NCI-H146 (cell line): ENCODE data around the gene DLG2.
A peak's percentile ranks its signal among the peaks of the same experiment; 100 is the strongest.
"Not testable (repeated sequence)": the region's sequence is repeated elsewhere in the genome, so short reads cannot be mapped to it uniquely, and the experiment has no call there.

Experiments used
- DNase-seq: peaks from one replicate; lab custom pipeline; 2025; lab: John Stamatoyannopoulos, UW

The DLG2 gene

DNA sequence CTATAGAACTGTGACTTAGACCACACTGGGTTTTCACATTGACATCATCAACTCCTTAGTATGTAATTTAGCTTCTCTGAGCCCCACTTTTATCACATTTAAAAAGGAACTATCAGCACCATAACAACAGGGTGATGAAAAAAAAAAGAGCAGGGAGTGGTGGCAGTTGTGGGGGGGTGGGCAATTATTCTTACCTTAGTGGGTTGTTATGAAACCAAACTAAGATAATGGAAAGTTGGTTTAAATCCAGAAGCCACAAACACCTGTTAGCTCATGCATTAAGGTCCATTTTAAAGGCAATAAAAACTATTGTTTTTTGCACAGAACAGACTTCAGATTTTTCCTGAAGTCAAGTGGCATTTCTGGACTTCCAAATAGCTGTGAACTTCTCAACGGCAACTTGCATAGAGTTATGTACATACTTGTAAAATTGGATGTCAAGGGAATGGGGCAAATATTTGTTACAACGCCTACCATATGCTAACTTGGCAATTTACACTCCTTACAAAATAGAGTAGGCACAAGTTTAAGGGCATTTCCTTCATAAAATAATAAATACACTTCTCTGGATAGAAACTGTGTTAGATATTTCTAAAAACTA lies 793.6 kb downstream of the DLG2 start:
- DNase-seq = no peak

DNA sequence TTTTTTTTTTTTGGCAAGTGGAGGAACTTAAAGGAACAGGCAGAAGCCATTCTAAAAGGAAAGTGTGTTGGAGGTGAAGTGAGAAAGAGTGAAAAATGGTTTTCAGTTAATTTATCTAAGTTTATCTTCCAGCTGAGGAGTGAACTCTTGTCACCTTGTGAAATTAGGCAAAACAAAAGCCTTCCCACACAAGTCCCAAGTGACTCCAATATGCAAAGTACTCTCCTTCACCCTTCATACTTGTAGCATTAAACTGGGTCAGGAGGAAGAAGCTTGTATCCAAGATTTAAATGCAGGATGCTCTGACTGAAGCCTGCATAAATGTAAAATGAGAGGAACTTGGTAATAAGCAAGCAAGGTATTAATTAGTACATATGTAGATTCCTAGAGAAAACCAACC lies 796.8 kb downstream of the DLG2 start:
- DNase-seq = no peak

DNA sequence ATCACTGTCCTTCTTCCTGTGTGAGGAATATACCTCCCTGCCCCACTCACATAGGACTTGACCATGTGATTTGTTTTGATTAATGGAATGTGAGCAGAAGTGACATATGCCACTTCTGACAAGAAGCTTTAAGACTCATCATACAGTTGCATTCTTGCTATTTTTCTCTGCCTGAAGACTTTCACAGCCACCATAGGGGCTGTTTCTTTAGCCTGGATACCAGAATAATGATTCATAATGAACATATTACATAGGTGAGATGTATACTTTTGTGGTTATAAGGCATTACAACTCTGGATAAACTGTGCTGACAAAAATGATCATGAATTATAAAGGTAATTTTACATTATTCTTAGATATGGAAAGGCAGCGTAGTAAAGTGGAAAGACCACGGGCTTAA lies 798.0 kb downstream of the DLG2 start:
- no peak for DNase-seq

DNA sequence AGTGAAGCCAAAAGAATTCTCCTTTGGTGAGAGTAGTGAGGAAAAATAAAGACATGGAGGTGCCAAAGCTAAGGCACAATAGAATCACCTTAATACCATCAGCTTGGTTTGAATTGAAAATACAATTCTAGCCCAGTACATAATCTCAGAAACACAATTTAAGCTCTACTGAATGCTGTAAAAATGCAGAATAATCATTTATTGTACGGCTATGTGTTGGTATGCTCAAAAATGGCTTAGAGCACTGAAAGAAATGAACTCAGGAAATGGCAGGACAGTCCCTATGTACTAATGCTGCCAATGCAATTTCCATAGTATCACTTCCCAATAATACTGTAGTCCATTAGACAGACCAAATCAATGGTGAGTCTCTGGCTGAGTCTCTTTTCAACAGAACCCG lies 798.5 kb downstream of the DLG2 start:
- DNase-seq = no peak

DNA sequence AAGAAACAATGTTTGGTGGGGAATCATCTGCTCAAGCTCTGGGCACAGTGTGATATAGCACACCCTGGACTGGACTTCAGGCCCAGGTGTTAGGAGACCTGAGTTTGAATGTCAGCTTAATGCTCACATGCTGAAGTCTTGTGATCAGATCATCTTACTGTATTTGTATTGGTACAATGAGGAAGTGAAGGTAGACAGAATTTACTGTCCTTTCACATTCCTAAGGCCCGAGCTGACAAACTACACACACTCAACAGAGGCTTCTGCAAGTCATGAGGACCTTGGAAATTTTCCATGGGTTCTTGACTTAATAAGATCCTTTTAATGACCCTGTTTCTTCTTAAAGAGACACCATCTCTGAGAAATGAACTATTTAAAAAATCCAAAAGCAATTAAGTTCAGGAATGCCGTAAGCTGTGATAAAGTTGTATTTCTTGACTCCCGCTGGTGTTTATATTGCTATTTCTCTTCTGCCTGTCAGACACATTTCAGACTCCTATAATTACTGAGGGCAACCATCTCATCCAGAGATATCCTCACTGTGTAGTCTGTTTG lies 802.0 kb downstream of the DLG2 start:
- DNase-seq = no peak

DNA sequence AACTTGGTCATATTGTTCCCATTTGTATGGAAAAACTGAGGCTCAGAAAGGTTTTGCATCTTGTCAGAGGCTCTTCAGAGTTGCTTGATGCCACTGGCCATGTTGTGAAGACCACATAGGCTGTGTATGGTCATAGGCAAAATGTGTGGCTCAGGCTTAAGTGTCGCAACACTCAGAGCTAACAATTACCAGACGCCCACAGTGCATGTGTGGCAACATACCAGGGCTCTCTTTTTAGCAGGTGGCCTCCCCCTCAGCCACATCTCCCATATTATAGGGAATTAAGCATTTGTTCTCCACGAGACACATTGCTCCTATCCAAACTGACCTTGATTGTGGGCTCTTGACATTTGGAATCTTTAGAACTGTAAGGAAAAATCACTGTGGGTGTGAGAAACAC lies 802.5 kb downstream of the DLG2 start:
- DNase-seq = no peak

DNA sequence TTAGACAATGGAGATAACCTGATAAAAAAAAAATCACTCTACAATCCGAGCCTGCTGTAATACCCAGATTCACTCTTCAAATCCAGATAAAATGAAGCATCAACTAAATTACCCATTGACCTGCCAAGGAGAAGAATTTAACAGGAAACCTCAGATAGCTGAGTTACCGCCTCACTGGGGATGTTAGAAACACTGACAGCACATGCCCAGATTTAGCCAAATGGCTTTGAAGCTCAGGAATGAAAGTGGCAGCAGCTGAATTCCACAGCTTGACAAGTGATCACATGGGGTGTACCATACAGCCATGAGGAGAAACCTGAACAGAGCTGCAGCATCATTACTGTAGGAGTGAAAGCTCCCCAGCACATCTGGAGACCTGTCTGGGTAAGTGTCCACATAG lies 807.6 kb downstream of the DLG2 start:
- DNase-seq = no peak

DNA sequence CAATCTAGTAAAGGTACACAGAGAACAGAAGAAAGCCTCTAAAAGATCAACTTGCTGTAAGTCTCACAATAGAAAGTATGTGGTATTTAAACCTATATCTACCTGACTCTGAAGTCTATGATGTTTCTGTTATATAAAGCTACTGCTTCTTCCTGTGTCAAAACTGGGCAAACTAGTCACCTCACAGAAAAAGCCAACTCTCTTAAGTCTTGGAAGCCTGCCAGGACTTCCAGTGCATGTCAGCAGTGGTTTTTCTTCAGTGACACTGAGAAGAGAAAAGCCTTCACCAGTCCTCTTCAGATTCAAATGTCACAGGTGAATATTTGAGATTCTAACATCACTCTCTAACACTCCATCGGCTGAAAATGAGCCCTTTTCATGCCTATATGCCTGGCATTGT lies 808.0 kb downstream of the DLG2 start:
- DNase-seq = no peak

DNA sequence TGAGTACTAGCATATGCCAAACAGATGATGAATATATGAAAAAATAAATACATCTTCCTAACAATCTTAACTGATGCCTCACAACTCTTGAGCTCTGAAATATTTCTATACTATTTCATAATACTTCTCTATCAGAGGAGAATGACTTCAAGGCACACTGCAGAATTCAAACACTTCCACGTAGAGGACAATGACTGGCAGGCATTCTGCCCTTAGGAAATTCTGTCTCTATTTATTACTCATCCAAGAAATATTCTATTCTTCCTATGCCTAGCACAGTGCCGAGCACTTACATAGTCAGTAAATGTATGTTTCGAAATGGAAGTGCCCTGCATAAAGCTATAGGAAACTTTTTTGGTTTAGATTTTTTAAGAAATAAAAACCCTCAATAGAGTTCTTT lies 809.1 kb downstream of the DLG2 start:
- DNase-seq = no peak

DNA sequence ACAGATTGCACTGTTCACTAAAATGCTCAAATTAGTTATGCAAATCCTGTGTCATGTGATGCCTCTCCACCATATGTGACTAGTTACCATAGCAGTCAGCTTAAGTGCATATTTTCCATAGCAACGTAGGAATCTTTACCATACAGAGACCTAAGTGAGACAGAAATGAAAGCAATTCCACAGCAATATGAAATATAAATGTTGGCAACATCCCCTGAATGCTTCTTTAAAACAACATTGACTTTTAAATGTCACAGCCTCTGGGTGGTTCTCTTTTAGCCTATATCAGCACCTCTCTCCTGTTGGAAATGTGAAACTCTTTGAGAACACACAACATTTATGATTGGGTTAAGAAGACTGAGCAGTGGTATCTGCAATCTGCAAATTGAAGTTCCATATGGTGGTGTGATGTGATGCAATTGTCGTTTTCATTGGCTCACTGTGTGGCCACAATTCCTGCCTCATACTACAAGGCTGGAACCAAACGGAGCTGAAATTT lies 814.6 kb downstream of the DLG2 start:
- no peak for DNase-seq

DNA sequence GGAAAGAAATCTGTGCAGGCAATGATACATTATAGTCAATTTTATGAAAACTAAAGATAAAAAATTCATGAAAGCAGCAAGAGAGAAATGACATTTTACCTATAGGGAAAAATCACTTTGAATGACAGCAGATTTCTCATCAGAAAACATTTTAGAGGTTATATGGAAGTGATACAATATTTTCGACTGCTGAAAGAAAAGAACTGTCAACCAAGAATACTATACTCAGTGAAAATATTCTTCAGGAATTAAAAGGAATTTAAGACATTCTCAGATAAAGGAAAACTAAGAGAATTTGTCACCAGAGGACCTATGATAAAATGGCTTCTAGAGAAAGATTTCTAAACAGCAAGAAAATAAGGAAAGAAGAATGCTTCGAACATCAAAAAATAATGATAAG lies 820.8 kb downstream of the DLG2 start:
- DNase-seq = no peak

DNA sequence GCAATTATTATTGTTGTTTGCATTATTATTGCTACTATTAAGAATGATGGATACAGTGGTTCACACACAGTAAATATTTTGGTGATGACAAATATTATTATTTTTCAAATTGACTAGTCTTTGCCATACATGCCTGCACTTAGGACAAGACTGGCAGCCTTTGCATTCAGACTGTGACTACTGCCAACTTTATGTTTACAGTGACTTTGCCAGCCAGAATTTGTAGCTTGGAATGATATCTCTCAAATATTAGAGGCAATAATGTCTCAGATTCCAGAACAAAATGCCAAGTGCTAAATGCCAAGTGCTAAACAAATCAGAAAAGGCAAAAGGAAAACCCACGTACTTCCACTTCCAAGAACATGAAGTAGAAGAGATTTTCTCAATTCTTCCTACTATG lies 823.1 kb downstream of the DLG2 start:
- DNase-seq = no peak

DNA sequence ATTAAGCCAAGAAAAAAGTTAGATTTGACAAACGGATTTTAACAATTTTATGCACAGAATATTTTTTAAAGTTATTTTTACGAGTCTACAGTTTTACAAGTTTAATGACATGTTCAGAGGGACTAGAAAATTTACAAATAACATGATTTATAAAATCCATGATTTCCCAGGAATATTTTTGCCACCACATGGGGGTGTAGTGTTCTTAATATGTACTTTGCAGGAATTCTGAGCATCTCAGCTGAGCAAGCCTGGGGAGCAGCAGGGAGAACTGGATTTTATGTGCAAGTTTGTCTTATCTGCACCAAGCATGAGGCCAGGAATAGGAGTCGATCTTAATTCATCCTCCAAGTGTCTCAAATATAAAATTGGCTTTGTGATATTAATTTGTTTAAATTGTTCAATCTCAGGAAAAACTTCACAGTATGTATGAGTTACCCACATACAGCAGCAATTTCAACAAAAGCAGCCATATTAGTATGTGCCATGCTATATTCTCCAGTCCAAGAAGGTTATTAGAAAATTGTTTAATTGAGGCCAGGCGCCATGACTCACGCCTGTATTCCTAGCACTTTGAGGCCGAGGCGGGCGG lies 826.3 kb downstream of the DLG2 start:
- DNase-seq = peak; percentile 2

DNA sequence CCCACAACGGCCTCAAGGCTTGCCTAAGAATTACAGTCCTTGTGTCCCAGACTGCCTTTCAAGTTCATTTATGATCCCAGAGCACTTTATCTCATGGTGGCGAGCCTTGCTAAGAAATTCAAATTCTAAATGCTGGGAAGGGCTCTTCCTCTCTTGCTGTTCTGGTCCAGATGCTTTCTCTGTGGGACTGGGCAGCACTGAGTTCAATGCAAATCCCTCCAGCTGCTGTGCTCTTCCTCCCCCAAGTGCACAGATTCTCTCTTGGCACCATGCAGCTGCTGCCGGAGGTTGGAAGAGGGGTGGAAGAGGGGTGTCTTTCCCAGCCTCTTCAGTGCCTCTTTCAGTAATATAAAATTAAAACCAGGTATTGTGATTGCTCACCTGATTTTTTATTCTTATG lies 828.0 kb downstream of the DLG2 start:
- no peak for DNase-seq

DNA sequence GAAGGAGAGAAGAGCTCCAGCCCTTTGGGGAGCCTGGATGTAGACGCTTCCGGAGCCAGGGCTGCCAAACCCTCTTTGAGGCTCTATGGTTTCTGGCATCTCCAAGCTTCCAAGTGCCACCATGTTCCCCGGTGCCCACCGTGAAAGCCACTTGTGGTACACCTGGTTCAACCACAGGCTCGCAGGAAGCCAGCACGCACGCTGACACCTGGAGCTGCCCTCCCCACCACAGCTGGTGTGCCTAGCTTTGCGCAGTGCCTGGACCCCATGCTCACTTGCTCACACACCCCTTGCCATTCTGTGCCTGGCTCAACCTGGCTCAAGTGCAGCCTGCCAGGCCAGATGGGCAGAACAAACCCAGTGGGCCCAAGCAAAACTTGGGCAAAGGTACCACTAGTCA lies 831.4 kb downstream of the DLG2 start:
- DNase-seq = no peak

DNA sequence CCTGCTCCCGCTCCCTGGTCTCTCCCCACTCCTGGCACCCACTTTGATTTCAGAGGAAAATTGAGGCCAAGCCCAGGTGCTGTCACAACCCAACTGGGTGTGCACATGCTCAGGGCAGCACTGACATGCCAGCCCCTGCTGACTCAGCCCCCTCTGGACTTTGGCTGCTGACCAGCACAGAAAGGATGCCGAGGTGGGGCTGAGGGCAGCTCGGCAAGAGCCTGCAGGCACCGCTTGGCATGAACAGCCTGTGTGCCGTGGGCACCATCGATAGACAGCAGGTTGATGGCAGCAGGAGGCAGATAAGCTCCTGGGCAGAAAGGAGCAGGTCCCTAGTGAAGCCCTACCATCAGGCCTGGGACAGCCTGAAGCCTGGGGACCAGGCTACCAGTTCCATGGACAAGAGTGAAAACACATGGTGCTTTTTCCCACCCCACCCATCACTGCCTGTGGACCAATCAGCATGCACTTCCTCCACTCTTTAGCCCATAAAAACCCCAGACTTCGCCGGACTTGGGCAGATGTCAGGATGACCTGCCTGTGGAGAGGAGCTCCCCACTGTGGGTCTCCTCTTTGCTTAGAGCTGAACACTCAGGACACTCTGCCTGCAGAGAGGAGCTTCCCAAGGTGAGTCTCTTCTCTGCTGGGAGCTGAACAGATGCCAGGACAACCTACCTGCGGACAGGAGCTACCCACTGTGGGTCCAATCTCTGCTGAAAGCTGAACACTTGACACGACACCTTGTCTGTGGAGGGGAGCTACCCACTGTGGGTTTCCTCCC lies 832.3 kb downstream of the DLG2 start:
- no peak for DNase-seq

DNA sequence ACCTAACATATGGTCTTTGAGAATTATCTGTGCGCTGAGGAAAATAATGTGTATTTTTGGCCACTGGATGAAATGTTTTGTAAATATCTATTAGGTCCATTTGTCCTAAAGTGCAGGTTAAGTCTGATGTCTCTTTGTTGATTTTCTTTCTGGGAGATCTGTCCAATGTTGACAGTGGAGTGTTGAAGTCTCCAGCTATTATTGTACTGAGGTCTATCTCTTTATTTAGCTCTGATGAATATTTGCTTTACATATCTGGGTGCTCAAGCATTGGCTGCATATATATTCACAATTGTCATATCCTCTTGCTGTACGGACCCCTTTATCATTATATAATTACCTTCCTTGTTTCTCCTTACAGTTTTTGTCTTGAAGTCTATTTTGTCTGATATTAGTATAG lies 833.8 kb downstream of the DLG2 start:
- DNase-seq = no peak

DNA sequence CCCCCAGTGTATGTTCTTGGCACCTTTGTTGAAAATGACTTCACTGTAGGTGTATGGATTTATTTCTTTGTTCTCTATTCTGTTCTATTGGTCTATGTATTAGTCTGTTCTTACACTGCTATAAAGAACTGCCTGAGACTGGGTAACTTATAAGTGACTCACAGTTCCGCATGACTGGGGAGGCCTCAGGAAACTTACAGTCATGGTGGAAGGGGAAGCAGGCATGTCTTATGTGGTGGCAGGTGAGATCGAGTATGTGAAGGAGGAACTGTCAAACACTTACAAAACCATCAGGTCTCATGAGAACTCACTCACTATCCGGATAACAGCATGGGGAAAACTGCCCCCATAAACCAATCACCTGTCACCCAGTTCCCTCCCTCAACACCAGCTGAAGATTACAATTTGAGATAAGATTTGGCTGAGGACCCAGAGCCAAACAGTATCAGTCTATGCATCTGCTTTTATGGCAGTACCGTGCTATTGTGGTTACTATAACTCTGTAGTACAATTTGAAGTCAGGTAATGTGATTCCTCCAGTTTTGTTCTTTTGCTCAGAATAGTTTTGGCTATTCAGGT lies 836.2 kb downstream of the DLG2 start:
- no peak for DNase-seq

DNA sequence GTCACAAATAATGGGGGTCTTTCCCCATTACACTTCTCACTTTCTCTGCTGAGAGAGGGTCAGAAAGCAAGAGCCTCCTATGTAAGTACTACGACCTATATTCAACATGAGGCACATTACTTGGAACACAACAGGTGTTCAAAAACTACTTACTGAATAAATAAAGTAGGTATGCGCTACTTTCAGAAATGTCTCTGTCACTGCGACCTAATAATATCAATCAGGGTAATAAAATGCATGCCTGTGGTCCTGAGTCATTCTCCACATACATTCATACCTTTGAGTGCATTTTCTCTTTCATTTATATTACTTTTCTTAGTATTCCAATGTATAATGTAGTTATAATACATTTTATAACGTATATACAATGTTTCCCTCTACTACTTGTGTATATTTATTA lies 838.9 kb downstream of the DLG2 start:
- DNase-seq = no peak

DNA sequence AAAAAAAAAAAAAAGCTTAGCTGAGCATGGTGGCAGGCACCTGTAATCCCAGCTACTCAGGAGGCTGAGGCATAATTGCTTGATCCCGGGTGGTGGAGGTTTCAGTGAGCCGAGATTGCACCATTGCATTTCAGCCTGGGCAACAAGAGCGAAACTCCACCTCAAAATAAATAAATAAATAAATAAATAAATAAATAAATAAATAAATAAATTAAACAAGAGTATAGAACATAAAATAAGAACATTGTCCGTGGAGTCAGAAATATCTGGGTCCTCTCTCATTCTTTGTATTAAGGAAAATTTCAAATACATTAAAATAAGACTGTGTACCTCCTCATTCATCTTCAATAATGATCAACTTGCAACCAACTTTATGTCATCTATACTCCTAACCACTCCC lies 843.0 kb downstream of the DLG2 start:
- DNase-seq = not testable (repeated sequence)

DNA sequence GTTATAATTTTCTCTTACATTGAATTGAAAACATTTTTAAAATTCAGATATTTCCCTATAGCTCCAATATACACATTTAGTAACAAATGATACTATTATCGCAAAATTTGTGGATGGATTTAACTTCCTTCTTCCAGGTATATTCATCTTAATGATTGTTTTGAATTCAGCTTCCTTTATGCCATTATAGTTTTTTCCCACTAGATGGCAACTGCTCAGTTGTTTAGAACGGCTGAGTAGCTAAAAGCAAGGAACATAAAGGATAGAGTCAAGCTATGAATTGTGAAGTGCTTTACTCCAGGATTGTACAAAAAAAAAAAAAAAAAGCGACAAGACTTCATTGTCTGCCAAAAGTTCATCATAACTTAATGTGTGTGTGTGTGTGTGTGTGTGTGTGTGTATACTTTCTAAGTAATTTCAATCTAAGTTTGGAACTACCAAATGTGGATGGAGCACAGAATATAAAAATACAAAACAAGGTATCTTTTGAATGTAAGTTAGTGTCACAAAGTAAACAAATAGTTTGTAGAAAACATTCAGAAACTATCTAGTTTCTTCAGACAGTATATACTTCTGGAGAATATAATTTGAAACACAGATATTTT lies 846.4 kb downstream of the DLG2 start:
- no peak for DNase-seq

DNA sequence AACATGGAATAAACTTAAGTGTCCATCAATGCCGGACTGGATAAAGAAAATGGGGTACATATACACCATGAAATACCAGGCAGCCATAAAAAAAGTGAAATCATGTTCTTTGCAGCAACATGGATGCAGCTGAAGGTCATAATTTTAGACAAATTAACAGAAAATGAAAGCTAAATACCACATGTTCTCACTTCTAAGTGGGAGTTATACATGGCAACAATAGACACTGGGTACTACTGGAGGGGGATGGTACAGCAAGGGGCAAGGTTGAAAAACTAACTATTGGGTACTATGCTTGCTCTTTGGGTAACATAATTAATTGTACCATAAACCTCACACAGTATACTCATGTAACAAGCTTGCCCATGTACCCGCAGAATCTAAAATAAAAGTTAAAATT lies 851.6 kb downstream of the DLG2 start:
- no peak for DNase-seq
